ENCODE data around the gene PRICKLE3. TPM values are rescaled to one million over a fixed set of nuclear protein-coding genes. Genes with fewer than 3 reads are reported as not detected.
A peak's percentile ranks its signal among the peaks of the same experiment; 100 is the strongest.
"Not testable (repeated sequence)": the region's sequence is repeated elsewhere in the genome, so short reads cannot be mapped to it uniquely, and the experiment has no call there.

The PRICKLE3 gene
- polyA plus RNA-seq, 4 donors: 4.2 to 6.5 (median 4.9) TPM

DNA sequence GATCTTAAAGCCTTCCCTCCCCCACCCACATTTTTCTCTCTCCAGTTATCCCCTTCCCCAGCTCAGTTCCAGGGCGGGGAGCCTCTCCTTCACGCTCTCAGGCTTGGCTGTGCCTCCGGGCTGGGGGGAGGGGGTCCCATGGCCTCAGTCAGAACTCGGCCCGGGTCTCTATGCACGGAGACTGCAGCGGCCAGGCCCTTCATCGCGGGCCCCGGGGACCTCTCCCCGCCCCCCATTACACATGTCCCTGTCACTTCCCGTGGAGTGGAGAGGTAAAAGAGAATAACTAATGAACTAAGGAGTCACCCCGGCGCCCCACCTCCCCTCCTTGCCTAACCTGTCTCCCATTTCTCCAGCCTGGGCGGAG is 838 bp upstream of the PRICKLE3 start:
- no peak for DNase-seq (ENCODE audit: low read depth in 4 of 4, low spot score in 2 of 4)

DNA sequence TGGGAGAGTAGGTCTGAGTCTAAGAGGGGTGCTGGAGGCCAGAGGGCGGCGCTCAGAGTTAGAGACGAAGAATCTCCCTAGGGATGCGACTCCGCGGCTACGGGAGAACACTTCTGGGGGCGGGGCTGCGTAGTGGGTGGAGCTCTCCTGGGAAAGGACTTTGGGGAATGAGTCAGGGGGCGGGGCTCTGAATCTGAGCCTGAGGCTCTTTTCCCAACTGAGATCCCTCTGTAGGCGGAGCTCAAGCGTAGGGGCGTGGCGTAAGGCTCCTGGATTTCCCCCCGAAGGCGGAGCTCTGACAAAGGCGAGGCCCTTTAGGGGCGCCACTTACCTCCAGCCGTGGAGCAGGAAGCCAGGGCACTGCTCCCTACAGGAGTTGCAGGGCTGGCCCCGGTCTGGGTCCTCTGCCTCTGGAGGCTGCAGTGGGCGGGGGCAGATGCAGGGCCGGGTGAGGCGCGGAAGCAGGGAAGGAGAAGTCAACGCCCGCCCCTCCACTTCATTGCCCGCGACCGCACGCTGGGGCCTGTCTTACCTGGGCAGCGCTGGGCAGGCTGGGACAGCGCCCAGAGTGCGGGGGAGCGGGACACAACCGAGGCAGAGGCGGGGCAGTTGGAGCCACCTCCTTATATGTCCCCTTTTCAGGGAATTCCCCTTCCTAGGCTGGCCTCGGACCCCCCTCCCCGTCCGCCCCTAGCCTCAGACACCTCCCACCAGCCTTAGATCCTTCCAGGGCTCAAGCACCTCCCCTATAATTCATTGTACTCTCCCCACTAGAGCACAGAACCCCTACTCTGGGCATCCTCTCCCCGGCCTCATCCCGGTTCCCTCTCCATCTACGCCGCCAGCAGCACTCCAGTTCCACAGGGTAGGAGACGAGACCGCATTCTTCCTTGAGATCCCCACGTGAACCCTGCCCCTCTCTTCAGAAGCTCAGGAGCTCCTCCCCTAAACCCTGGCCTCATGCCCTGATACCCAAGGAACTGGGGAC is 1.6 kb downstream of the PRICKLE3 start:
- DNase-seq (ENCODE audit: low read depth in 4 of 4, low spot score in 2 of 4): peak in 1 of 4 donors; percentile 83

DNA sequence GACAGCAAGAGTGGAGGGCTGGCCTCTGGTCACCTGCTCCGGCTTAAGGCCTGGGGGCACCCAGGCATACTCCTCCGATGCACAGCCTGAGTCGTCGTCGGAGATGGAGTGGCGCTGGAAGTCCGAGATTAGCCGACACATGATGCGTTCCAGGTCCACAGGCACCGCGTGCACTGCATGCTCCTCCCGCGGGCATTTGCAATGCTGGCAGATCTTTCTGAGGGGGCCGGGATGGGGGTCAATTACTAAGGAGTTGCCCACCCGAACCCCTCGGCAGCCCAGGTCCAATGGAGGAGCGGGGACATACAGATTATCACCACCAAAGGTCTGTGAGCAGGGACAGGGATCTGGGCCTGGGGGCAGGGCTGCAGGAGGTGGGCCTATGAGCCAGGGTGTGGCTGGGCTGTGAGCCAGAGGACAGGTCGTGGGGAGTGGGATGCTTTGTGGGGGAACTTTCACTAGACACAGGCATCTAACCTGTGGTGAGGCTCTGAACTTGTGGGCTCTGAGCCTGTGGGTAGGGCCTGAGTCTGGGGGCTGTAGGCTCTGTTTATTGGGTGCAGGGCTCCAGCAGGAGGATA is 2.4 kb downstream of the PRICKLE3 start:
- DNase-seq (ENCODE audit: low read depth in 4 of 4, low spot score in 2 of 4): no peak

- DNase-seq (ENCODE audit: low read depth in 4 of 4, low spot score in 2 of 4): no peak
These were observed 6.8 kb downstream of the PRICKLE3 start for GRCh38 chrX:49179358-49179757.

GRCh38 chrX:49178537-49178936 is 7.6 kb downstream of the PRICKLE3 start:
- no peak for DNase-seq (ENCODE audit: low read depth in 4 of 4, low spot score in 2 of 4)

GRCh38 chrX:49177873-49178480 is 8.2 kb downstream of the PRICKLE3 start:
- no peak for DNase-seq (ENCODE audit: low read depth in 4 of 4, low spot score in 2 of 4)

GRCh38 chrX:49177338-49177833 is 8.8 kb downstream of the PRICKLE3 start:
- DNase-seq (ENCODE audit: low read depth in 4 of 4, low spot score in 2 of 4): no peak

DNA sequence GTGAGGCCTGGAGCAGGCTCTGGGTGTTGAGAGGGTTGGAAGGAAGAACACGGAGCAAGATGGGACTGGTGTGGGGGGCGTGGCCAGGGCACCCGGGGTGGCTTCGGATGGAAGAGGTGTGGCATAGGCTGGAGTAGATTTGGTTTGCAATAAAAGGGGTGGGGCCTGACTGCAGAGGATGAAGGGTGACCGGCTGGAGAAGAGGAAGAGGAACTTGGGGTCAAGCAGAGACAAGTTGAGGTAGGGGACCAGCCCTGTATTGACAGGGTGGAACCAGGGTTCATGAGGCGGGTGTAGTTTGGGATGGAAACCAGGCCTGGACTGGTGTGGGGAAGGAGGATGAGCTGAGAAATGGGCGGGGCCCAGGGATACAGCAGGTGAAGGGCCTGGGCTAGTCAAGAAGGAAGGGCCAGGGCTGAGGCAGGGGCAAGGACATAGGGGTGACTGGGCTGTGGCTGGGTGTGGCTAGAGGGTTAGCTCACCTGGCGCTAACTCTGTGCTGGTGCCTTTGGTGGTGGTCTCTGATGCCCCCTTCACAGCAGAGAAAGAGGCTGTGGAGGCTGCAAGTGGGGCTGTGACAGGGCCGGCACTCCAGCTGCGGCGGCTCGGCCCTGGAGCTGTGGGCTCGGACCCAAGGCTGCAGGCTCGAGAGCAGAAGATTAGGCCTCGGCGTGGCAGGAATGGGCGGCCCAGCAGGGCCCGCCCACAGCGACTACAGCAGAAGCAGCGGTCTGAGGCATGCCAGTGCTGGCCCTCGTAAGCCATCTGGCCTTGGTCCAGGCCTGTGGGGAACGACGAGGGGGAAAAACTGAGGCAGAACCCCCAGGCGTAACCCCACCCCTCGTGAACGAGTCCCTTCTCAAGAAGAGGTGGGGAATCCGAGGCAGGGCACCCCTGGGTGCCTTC is 9.5 kb downstream of the PRICKLE3 start:
- no peak for DNase-seq (ENCODE audit: low read depth in 4 of 4, low spot score in 2 of 4)

DNA sequence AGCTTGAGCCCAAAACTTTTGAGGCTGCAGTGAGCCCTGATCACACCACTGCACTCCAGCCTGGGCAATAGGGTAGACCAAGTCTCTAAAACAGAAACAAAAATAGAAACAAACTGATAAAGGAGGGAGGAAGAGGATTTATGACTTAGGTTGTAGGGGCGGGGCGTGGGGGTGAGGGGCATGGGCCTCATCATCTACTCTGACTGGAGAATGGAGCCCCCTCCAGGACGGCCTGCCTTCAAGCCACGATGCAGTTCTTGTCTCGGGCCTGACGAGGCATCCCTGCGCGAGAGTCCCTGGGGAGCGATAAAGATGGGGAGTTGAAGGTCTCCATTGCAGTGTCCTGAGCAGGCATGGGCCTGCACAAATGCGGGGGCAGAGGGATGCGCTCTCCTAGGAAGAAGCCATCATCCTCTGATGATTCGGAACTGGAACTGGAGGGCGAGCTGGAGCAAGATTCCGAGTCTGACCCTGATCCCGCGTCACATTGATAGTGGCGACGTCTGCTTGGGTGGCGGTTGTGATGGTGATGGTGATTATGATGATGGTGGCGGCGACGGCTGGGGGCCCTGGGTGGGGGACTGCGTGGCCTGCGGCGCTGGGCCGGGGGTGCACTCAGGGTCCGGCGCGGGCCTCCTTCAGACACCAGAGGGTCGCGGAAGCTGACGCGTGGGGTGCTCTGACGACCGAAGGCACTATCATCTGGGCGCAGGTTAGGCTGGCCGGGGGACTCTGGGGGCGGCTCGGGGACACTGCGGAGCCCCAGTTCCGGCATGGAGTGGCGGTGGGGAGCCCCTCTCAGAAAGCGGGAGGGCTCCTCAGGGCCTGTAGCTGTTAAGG is 10.5 kb downstream of the PRICKLE3 start:
- DNase-seq (ENCODE audit: low read depth in 4 of 4, low spot score in 2 of 4): no peak

DNA sequence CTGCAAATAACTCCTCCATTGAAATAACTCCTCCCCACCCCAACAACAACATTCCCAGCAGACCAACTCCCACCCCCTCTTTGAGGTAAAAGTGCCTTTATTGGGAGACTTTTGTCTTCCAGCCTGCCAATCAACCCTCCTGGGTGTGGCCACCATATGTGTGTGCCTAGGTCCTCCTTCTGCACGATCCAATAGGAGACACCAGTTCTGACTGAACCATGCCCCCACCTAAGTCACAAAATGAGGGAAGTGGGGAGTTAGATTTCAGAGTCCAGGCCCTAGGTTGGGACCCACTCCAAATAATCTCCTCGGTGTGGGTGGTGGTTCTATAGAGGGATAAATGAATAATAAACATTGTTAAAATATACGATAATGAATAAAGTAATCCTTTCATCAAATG is 11.4 kb downstream of the PRICKLE3 start:
- no peak for DNase-seq (ENCODE audit: low read depth in 4 of 4, low spot score in 2 of 4)

DNA sequence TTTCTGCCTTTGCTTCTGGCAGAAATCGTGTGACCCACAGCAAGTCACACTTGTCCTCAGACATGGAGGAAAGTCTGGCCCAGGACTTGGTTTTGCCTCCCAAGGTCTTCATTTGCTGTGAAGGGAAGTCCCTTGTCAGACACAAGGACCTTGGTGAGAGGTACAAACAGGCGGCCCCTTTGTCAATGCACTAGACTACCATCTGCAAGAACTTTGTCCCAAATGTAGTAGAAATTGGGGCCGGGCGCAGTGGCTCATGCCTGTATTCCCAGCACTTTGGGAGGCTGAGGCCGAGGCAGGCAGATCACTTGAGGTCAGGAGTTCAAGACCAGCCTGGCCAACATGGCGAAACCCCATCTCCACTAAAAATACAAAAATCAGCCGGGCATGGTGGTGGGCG is 12.6 kb downstream of the PRICKLE3 start:
- not testable (repeated sequence) for DNase-seq (ENCODE audit: low read depth in 4 of 4, low spot score in 2 of 4)

DNA sequence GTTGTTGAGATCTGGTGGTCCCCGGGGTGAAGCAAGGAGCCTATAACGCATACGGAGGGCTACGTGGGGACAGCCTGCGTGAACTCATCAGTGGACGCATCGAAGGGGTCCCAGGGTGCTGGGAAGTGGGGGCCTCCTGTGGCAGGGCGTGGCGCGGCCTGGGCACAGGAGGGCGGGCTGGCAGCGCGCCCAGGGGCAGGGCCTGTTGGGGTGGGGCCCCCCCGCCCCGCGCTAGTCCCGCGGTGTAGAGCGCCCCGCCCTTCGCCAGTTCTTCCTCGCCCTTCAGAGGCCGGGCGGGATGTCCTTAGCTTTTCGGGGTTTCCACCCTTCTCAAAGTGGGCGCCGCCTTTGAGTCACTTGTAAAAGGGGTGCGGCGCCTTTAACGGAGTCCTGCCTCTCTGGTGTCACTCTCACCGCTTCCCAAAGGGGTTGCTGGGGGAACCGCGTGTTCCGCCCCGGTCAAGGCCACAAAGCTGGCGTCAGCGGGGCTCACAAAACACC is 13.8 kb downstream of the PRICKLE3 start:
- DNase-seq (ENCODE audit: low read depth in 4 of 4, low spot score in 2 of 4): no peak

- DNase-seq (ENCODE audit: low read depth in 4 of 4, low spot score in 2 of 4): no peak
These were observed 14.4 kb downstream of the PRICKLE3 start, which contains the start of gene PLP2 for GRCh38 chrX:49171752-49172279. Gene PLP2 (plus strand): TSS chrX:49171898. CDS start chrX:49172001, 103 bp downstream.

- no peak for DNase-seq (ENCODE audit: low read depth in 4 of 4, low spot score in 2 of 4)
These were observed 18.4 kb downstream of the PRICKLE3 start for GRCh38 chrX:49167740-49168108.

DNA sequence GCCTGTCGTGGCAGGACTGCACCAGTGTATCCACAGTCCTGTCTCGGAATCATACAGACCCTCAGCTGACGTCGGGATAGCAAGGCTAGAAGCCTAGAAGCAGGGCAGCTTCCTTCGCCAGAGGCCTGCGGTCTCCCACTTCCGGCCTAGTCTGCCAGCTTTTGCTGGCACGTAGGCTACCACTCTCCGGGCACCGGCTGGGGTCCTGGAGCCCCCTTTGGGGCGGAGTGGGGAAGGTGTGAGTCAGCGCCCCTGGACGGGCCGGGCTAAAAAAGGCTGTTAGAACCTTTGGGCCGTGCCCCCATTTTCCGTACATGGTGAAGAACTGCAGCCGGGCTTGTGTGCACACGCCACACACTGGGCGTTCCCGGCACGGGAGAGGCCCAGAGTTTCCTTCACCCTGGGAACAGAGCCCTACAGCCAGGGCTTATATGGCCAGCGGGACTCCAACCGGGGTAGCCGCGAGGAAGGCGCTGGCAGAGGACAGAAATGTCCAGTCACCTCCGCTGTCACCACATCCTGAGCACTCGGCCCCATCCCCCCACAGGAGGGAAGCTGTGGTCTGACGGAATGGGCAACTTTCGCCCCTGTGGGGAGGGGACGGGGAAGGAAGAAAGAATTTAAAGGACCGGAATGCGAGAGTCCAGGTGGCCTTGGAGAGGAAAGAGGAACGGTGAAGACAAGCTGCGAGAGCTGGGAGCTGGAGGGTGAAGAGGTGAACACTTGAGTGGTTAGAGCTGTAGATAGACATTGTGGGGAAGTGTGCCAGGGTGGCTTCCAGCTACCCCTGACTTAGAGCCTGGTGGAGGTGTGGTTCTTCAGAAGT is 19.0 kb downstream of the PRICKLE3 start:
- DNase-seq (ENCODE audit: low read depth in 4 of 4, low spot score in 2 of 4): no peak

GRCh38 chrX:49165901-49166881 is 20.0 kb downstream of the PRICKLE3 start:
- DNase-seq (ENCODE audit: low read depth in 4 of 4, low spot score in 2 of 4): peak in 1 of 4 donors; percentile 70
